ENCODE results near the gene SMARCC1. TPM values are rescaled to one million over a fixed set of nuclear protein-coding genes. Genes with fewer than 3 reads are reported as not detected.

Gene SMARCC1
- total RNA-seq, 4 donors from 2014 or later, result 28.2 to 51.7 (median 31.2) TPM

GRCh38 chr3:47565734-47566550, 215.8 kb downstream of the SMARCC1 start:
- TF ChIP-seq POLR2A (IDR thresholded peaks at IDR 0.05), result no peak
- TF ChIP-seq CTCF (IDR thresholded peaks at IDR 0.05), result no peak
- Histone ChIP-seq H3K4me1 (no peaks in the 10 kb centered on the region), H3K9me3 (no peaks in the 10 kb centered on the region), H3K27ac (no peak overlapping the region), H3K36me3 (no peaks in the 10 kb centered on the region), H3K27me3 (peaks cover 0 to 6% (median 0%) of the 10 kb centered on the region in 4 donors), H3K4me3 (no peak overlapping the region)
- no peak for DNase-seq
- intact Hi-C loops (cut with DNase I), result no loop called here
- 74 to 79% methylated on average over 17 of the region's 19 CpGs for WGBS, 2 donors

GRCh38 chr3:47556351-47556750, 225.3 kb downstream of the SMARCC1 start:
- no peaks in the 10 kb centered on the region for H3K9me3 ChIP-seq
- 79 to 100% methylated on average over 2 of the region's 2 CpGs for WGBS, 2 donors
- H3K27me3 ChIP-seq, result peaks cover 0 to 9% (median 0%) of the 10 kb centered on the region in 4 donors
- DNase-seq, result no peak
- H3K4me1 ChIP-seq, result no peaks in the 10 kb centered on the region
- intact Hi-C loops (cut with DNase I), result no loop called here
- H3K36me3 ChIP-seq, result no peaks in the 10 kb centered on the region
- TF ChIP-seq CTCF (IDR thresholded peaks at IDR 0.05) (no peak), POLR2A (IDR thresholded peaks at IDR 0.05) (no peak)
- no peak overlapping the region for H3K4me3 ChIP-seq
- H3K27ac ChIP-seq, result no peak overlapping the region

GRCh38 chr3:47554335-47554734, 227.4 kb downstream of the SMARCC1 start:
- intact Hi-C loops (cut with DNase I), result no loop called here
- peaks cover 0 to 9% (median 0%) of the 10 kb centered on the region in 4 donors for H3K27me3 ChIP-seq
- 77 to 82% methylated on average over 2 to 3 of the region's 6 CpGs for WGBS, 2 donors
- no peak overlapping the region for H3K27ac ChIP-seq
- no peaks in the 10 kb centered on the region for H3K4me1 ChIP-seq
- no peak overlapping the region for H3K4me3 ChIP-seq
- no peaks in the 10 kb centered on the region for H3K36me3 ChIP-seq
- DNase-seq, result no peak
- TF ChIP-seq CTCF (IDR thresholded peaks at IDR 0.05), result no peak
- TF ChIP-seq POLR2A (IDR thresholded peaks at IDR 0.05), result no peak
- no peaks in the 10 kb centered on the region for H3K9me3 ChIP-seq

- Histone ChIP-seq H3K4me3 (no peak overlapping the region), H3K27me3 (peaks cover 0 to 9% (median 0%) of the 10 kb centered on the region in 4 donors), H3K9me3 (no peaks in the 10 kb centered on the region), H3K27ac (no peak overlapping the region), H3K4me1 (no peaks in the 10 kb centered on the region), H3K36me3 (no peaks in the 10 kb centered on the region)
- 75 to 80% methylated on average over 7 of the region's 7 CpGs for WGBS, 2 donors
- no peak for DNase-seq
- intact Hi-C loops (cut with DNase I), result no loop called here
- TF ChIP-seq POLR2A (IDR thresholded peaks at IDR 0.05) (no peak), CTCF (IDR thresholded peaks at IDR 0.05) (no peak)
Observed at GRCh38 chr3:47553407-47553806, 228.3 kb downstream of the SMARCC1 start.

GRCh38 chr3:47542471-47543173, 239.1 kb downstream of the SMARCC1 start:
- Histone ChIP-seq H3K27ac (no peak overlapping the region), H3K36me3 (no peaks in the 10 kb centered on the region), H3K4me1 (peaks cover 6 to 21% (median 6%) of the 10 kb centered on the region in 3 donors), H3K4me3 (no peak overlapping the region), H3K9me3 (no peaks in the 10 kb centered on the region), H3K27me3 (peaks cover 0 to 34% (median 0%) of the 10 kb centered on the region in 4 donors)
- intact Hi-C loops (cut with DNase I), result no loop called here
- TF ChIP-seq CTCF (IDR thresholded peaks at IDR 0.05) (no peak), POLR2A (IDR thresholded peaks at IDR 0.05) (no peak)
- no peak for DNase-seq
- WGBS, 2 donors, result 18 to 40% methylated on average over 1 to 5 of the region's 21 CpGs

All from esophagus squamous epithelium (tissue), 5 donors.